ENCODE measurements around the gene KHSRP. TPM values are rescaled to one million over a fixed set of nuclear protein-coding genes. Genes with fewer than 3 reads are reported as not detected.

KHSRP gene
- total RNA-seq, 1 donor from 2014 or later = 436 TPM

DNA sequence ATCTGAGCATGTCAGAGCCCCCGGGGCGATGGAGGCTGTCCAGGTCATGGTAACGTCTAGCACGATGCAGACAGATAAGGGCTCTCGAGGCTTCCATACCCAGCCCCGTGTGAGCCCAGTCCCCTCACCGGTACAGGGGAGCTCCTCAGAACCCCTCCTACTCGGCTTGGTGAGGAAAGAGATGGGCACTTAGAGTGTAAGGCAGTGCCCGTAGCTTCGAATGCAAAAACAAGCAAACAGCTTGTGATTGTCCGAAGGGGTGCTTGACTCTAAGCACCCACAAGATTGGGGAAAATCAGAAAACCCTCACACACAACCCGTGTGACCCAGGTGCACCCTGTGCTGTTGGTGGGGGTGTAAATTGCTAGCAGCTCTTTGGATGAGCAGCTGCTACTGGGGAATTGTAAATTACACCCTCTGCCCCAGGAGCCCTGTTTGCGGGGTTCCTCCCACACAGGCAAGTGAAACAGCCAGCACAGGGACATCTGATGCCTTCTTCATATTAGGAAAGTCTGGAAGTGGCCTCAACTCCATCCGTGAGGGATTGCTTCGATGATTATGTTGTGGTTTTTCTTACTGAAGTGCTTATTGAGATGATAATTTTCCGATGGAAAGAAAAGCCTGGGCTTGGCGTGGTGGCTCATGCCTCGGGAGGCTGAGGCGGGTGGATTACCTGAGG, 48.0 kb downstream of the KHSRP start:
- Mint-ChIP-seq H3K4me1 (ENCODE audit: low read depth) (peaks cover 5% of the 10 kb centered on the region), H3K36me3 (ENCODE audit: insufficient read depth) (peaks cover 19% of the 10 kb centered on the region), H3K4me3 (ENCODE audit: low read depth) (no peak overlapping the region), H3K27me3 (no peaks in the 10 kb centered on the region), H3K27ac (peak overlapping the region; percentile 7), H3K9me3 (ENCODE audit: low read depth) (no peaks in the 10 kb centered on the region)
- TF ChIP-seq, protein P1, sequence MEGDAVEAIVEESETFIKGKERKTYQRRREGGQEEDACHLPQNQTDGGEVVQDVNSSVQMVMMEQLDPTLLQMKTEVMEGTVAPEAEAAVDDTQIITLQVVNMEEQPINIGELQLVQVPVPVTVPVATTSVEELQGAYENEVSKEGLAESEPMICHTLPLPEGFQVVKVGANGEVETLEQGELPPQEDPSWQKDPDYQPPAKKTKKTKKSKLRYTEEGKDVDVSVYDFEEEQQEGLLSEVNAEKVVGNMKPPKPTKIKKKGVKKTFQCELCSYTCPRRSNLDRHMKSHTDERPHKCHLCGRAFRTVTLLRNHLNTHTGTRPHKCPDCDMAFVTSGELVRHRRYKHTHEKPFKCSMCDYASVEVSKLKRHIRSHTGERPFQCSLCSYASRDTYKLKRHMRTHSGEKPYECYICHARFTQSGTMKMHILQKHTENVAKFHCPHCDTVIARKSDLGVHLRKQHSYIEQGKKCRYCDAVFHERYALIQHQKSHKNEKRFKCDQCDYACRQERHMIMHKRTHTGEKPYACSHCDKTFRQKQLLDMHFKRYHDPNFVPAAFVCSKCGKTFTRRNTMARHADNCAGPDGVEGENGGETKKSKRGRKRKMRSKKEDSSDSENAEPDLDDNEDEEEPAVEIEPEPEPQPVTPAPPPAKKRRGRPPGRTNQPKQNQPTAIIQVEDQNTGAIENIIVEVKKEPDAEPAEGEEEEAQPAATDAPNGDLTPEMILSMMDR (IDR thresholded peaks at IDR 0.05; ENCODE audit: unreplicated experiment) = no peak
- no peak for DNase-seq (ENCODE audit: low spot score, unreplicated experiment)

- H3K36me3 Mint-ChIP-seq (ENCODE audit: insufficient read depth) = peaks cover 12% of the 10 kb centered on the region
- H3K27ac Mint-ChIP-seq = no peak within 1 kb of the TSS
- peaks cover 5% of the 10 kb centered on the region for H3K4me1 Mint-ChIP-seq (ENCODE audit: low read depth)
- H3K27me3 Mint-ChIP-seq = no peaks in the 10 kb centered on the region
- no peak for DNase-seq (ENCODE audit: low spot score, unreplicated experiment)
- no peak within 1 kb of the TSS for H3K4me3 Mint-ChIP-seq (ENCODE audit: low read depth)
- H3K9me3 Mint-ChIP-seq (ENCODE audit: low read depth) = no peaks in the 10 kb centered on the region
- TF ChIP-seq, protein P1 (IDR thresholded peaks at IDR 0.05; ENCODE audit: unreplicated experiment) = no peak
These were observed 49.1 kb downstream of the KHSRP start, which contains the start of gene PSPN for GRCh38 chr19:6375411-6376010. TSS of gene PSPN (minus strand) at chr19:6375933. CDS start at chr19:6375849, 84 bp downstream.

DNA sequence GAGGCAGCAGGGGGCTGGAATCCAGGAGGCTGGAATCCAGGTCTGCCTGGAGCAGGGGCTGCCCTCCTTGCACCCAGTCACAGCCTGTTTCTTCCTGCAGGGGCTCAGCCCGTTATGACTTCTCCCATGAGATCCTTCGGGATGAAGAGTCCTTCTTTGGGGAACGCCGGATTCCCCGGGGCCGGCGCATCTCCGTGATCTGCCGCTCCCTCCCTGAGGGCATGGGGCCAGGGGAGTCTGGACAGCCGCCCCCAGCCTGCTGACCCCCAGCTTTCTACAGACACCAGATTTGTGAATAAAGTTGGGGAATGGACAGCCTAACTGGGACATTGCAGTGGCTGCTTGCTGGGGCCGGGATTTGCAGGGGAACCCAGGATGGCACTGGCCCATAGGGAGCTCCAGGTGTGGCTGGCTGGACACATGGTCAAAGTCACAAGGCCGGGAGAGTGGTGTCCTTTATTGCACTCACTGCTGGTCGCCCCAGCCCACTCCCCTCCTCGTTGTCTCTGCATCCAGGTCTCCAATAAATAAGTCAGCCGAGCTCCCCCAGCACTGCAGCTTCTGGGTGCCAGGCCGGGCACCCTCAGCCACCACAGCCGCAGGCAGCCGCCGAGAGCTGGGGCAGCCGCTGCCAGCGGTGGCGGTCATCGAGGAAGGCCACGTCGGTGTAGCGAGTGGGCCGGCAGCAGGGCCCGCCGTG, 49.8 kb downstream of the KHSRP start:
- TF ChIP-seq, protein P1 (IDR thresholded peaks at IDR 0.05; ENCODE audit: unreplicated experiment) = no peak
- no peak for DNase-seq (ENCODE audit: low spot score, unreplicated experiment)
- Mint-ChIP-seq H3K4me1 (ENCODE audit: low read depth) (peaks cover 5% of the 10 kb centered on the region), H3K9me3 (ENCODE audit: low read depth) (no peaks in the 10 kb centered on the region), H3K36me3 (ENCODE audit: insufficient read depth) (peaks cover 8% of the 10 kb centered on the region), H3K4me3 (ENCODE audit: low read depth) (no peak overlapping the region), H3K27me3 (no peaks in the 10 kb centered on the region), H3K27ac (no peak overlapping the region)

- TF ChIP-seq, protein P1 (IDR thresholded peaks at IDR 0.05; ENCODE audit: unreplicated experiment) = no peak
- H3K9me3 Mint-ChIP-seq (ENCODE audit: low read depth) = no peaks in the 10 kb centered on the region
- no peak for DNase-seq (ENCODE audit: low spot score, unreplicated experiment)
These were observed 50.4 kb downstream of the KHSRP start for GRCh38 chr19:6374161-6374709.

GRCh38 chr19:6373813-6374108, 50.9 kb downstream of the KHSRP start:
- Mint-ChIP-seq H3K4me1 (ENCODE audit: low read depth) (peaks cover 5% of the 10 kb centered on the region), H3K27ac (peak overlapping the region; percentile 85), H3K27me3 (no peaks in the 10 kb centered on the region), H3K36me3 (ENCODE audit: insufficient read depth) (peaks cover 11% of the 10 kb centered on the region), H3K9me3 (ENCODE audit: low read depth) (no peaks in the 10 kb centered on the region), H3K4me3 (ENCODE audit: low read depth) (peak overlapping the region; percentile 87)
- TF ChIP-seq, protein P1 (IDR thresholded peaks at IDR 0.05; ENCODE audit: unreplicated experiment) = no peak
- no peak for DNase-seq (ENCODE audit: low spot score, unreplicated experiment)

More at GRCh38 chr19:6374161-6374709, 50.4 kb downstream of the KHSRP start:
- H3K4me1 Mint-ChIP-seq (ENCODE audit: low read depth) = peaks cover 5% of the 10 kb centered on the region
- peaks cover 9% of the 10 kb centered on the region for H3K36me3 Mint-ChIP-seq (ENCODE audit: insufficient read depth)
- no peak overlapping the region for H3K4me3 Mint-ChIP-seq (ENCODE audit: low read depth)
- H3K27ac Mint-ChIP-seq = no peak overlapping the region
- H3K27me3 Mint-ChIP-seq = no peaks in the 10 kb centered on the region
